Measurements from ENCODE around the gene GLIS2. TPM values are rescaled to one million over a fixed set of nuclear protein-coding genes. Genes with fewer than 3 reads are reported as not detected.
A peak's percentile ranks its signal among the peaks of the same experiment; 100 is the strongest.

The GLIS2 gene
- total and polyA plus RNA-seq, 2 of the 4 experiments (the other 2 are of a cell fraction): 0.36 to 8.4 TPM

DNA sequence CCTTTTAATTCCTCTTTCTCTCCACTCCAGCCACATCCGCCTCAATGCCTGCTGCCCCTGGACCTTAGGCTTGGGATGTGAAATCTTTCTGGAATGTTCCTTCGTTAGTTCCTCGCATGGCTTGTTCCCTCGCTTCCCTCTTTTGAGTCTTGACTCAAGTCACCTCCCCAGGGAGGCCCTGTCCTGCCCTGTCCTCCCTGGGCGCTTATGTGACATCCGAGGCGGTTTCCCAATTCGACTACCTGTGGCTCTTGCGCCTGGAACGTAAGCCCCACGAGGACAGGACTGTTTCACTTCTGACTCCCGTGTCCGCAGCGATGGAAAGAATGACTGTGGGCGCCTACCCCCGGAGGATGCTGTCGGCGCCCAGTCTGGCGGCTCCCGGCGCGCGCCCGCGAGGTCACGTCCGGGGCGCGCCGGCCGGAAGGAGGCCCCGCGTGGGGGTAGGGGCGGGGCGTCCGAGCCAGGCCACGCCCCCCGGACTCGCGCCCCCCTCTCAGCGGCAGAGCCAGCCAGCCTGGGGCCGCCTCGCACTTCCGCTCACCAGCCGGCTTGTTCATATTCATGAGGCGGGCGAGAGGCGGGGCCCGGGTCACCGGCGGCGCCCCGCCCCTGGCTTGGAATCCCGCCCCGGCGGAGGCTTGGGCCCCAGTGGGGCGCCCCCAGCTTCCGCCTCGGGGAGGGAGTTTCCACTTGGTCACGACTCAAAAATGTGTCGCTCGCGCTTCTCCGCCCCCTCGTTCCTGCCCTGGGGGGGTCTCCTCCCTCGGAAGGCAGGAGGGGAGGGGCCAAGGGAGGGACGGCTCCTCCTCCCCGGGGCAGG, 8.4 kb upstream of the GLIS2 start (continued):
- peak; percentile 30; the same call in 1 of the 2 replicates for TF ChIP-seq MXI1 (IDR thresholded peaks at IDR 0.05; ENCODE audit: borderline replicate concordance, low read depth, low read length)

- Histone ChIP-seq H2BK5ac (ENCODE audit: low read depth, low read length, poor library complexity, severe bottlenecking) (no peak overlapping the region), H4K8ac (ENCODE audit: low read depth in 2 of 2, low read length in 2 of 2) (peak overlapping the region in 1 of 2 experiments; percentile 14; a peak in 1 of 4 replicates), H3K9ac (ENCODE audit: low read depth, low read length) (no peak overlapping the region), H2AK9ac (replicated peaks; ENCODE audit: low read depth, low read length, poor library complexity) (peak overlapping the region; percentile 40), H3K4me1 (ENCODE audit: control insufficient read depth, insufficient read depth, low read length) (peaks cover 9% of the 10 kb centered on the region), H2AK5ac (ENCODE audit: low read depth, low read length) (peak overlapping the region; percentile 93), H4K91ac (ENCODE audit: insufficient read depth, low read depth, low read length) (peak overlapping the region; percentile 70), H3K9me1 (ENCODE audit: insufficient read depth, low read length) (peaks cover 24% of the 10 kb centered on the region), H3K56ac (ENCODE audit: extremely low read depth, insufficient read depth, low read length) (no peak overlapping the region), H4K5ac (ENCODE audit: low read depth, low read length) (no peak overlapping the region), H3K27me3 (ENCODE audit: control insufficient read depth, insufficient read depth, low read length) (no peaks in the 10 kb centered on the region), H2BK15ac (ENCODE audit: low read depth, low read length) (no peak overlapping the region), H3K14ac (replicated peaks; ENCODE audit: low read depth, low read length) (no peak overlapping the region), H3K4me2 (ENCODE audit: low read depth, low read length) (no peak overlapping the region), H3K36me3 (ENCODE audit: control insufficient read depth, insufficient read depth, low read length) (no peaks in the 10 kb centered on the region; the same call in 1 of the 2 replicates), H3K4ac (ENCODE audit: low read depth, low read length) (peak overlapping the region; percentile 61), H3K9me3 (ENCODE audit: control insufficient read depth, insufficient read depth, low read length) (no peaks in the 10 kb centered on the region), H3K4me3 (ENCODE audit: insufficient read depth, low read depth, low read length) (no peak overlapping the region), H3K79me1 (ENCODE audit: low read depth in 1 of 2, low read length in 2 of 2) (peaks cover 9 to 29% of the 10 kb centered on the region in 2 experiments; a peak in 3 of 4 replicates), H3K18ac (ENCODE audit: low read depth, low read length) (no peak overlapping the region), H4K20me1 (ENCODE audit: insufficient read depth, low read length) (no peaks in the 10 kb centered on the region), H2BK120ac (ENCODE audit: low read depth, low read length) (no peak overlapping the region), H2BK20ac (ENCODE audit: low read depth, low read length) (no peak overlapping the region), H3K27ac (ENCODE audit: insufficient read depth, low read length) (no peak overlapping the region), H2AFZ (replicated peaks; ENCODE audit: low read length, poor library complexity) (peak overlapping the region; percentile 88), H3K23ac (ENCODE audit: low read depth, low read length) (no peak overlapping the region)
- ChIA-PET POLR2A (ENCODE audit: unreplicated experiment) (interaction anchor here (0.7 kb wide), 1 partner anchor 62 kb away, joined by 3 read pairs; the partner anchor contains the start of gene VASN), CTCF (interaction anchor here (0.8 to 1.8 kb wide), 8 partner anchors 8 to 109 kb away, joined by 3 to 6 read pairs (median 4); no protein-coding TSS in a partner anchor)
- DNase-seq (no peak), ATAC-seq (ENCODE audit: low read depth) (no peak)
- BruUV-seq (replicated peaks): no TSS peak
- dilution Hi-C loops (cut with HindIII; ENCODE audit: low sequenced_read_pairs, unreplicated experiment): no loop called here
- in situ Hi-C loops (cut with MboI; ENCODE audit: low sequenced_read_pairs): no loop called here
- TF ChIP-seq RFX5 (IDR thresholded peaks at IDR 0.05; ENCODE audit: low read depth, low read length) (no peak), MAFK (IDR thresholded peaks at IDR 0.05; ENCODE audit: low read depth, low read length) (no peak), RAD21 (IDR thresholded peaks at IDR 0.05; ENCODE audit: low read length) (no peak), CHD1 (IDR thresholded peaks at IDR 0.05; ENCODE audit: low read depth, low read length) (no peak), FOS (IDR thresholded peaks at IDR 0.05; ENCODE audit: low read depth, low read length) (no peak)
- TF ChIP-seq, protein P1, sequence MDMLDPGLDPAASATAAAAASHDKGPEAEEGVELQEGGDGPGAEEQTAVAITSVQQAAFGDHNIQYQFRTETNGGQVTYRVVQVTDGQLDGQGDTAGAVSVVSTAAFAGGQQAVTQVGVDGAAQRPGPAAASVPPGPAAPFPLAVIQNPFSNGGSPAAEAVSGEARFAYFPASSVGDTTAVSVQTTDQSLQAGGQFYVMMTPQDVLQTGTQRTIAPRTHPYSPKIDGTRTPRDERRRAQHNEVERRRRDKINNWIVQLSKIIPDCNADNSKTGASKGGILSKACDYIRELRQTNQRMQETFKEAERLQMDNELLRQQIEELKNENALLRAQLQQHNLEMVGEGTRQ (IDR thresholded peaks at IDR 0.05; ENCODE audit: low read depth, low read length): no peak
- intact Hi-C loops (cut with micrococcal nuclease): no loop called here
- 60% methylated on average over 1 of the region's 14 CpGs; no CpG with 5 or more reads in 1 of the 2 experiments for WGBS, 2 experiments (ENCODE audit: extremely low coverage in 2 of 2, insufficient read length in 1 of 2)
Measured at GRCh38 chr16:4309102-4309832, 6.6 kb upstream of the GLIS2 start.

All from IMR-90 (cell line).